Stomach (tissue), 4 donors: ENCODE data around the gene C12orf43.
A peak's percentile ranks its signal among the peaks of the same experiment; 100 is the strongest.

Experiments used
- POLR2AphosphoS5 ChIP-seq, 3 donors: sonication (generic); formaldehyde crosslinking; IDR thresholded peaks; one replicate each; pipeline ENCODE4 v1.6.1; 2016; ENCODE audit warnings: antibody characterized with exemption in 3 of 3
- TF ChIP-seq, protein P1 (sequence below), 7 experiments: fragments of 450-650 bp in 4 of 7; fragments of 200-600 bp in 3 of 7; sonication (generic) in 3 of 7; IDR thresholded peaks; one replicate each; pipeline ENCODE4 v1.5.1; 2016 to 2019; ENCODE audit warnings: antibody characterized with exemption in 7 of 7, control low read depth in 2 of 7, mild to moderate bottlenecking in 1 of 7

DNA sequence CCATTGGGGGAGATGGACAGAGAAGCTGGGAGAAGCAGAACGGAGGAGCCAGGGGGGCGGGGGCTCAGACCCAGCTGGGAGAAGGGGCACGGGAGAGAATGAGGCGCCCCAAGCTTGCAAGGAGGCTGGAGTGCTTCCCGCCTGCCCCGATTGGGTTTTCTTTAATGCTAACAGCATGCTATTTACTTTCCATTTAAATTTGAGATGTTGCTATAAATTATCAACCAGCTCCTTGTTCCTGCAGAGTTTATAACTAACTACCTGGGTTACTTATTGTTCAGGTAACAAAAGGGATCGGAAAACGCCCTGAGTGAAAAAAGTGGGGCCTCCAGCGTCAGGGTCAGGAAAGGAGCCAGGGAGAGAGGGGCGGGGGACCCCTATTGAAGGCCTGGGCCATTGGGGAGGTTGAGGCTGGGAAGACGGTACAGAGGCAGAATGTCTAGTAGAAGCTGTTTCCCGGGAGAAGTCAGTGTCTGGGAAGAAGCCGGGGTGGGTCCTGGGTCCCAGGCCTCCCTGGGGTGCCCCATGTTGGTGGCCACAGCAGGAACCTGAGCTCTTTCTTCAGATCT lies 35.4 kb downstream of the C12orf43 start:
- TF ChIP-seq, protein P1, sequence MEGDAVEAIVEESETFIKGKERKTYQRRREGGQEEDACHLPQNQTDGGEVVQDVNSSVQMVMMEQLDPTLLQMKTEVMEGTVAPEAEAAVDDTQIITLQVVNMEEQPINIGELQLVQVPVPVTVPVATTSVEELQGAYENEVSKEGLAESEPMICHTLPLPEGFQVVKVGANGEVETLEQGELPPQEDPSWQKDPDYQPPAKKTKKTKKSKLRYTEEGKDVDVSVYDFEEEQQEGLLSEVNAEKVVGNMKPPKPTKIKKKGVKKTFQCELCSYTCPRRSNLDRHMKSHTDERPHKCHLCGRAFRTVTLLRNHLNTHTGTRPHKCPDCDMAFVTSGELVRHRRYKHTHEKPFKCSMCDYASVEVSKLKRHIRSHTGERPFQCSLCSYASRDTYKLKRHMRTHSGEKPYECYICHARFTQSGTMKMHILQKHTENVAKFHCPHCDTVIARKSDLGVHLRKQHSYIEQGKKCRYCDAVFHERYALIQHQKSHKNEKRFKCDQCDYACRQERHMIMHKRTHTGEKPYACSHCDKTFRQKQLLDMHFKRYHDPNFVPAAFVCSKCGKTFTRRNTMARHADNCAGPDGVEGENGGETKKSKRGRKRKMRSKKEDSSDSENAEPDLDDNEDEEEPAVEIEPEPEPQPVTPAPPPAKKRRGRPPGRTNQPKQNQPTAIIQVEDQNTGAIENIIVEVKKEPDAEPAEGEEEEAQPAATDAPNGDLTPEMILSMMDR (IDR thresholded peaks at IDR 0.05) = no peak
- peak in 2 of 3 donors; percentile 65 to 74 for TF ChIP-seq POLR2AphosphoS5 (IDR thresholded peaks at IDR 0.05)
